Adrenal gland (tissue), 5 donors: Measurements from ENCODE around the gene FBLN1.
"Not testable (repeated sequence)": the region's sequence is repeated elsewhere in the genome, so short reads cannot be mapped to it uniquely, and the experiment has no call there.

ENCODE experiments used
- POLR2A ChIP-seq, 2 donors: fragments of 450-650 bp; IDR thresholded peaks; one replicate each; pipeline ENCODE4 v1.6.1; 2017; ENCODE audit warnings: antibody characterized with exemption in 2 of 2, mild to moderate bottlenecking in 2 of 2, moderate library complexity in 1 of 2
- TF ChIP-seq, protein P1 (sequence below), 6 experiments: fragments of 450-650 bp in 4 of 6; fragments of 200-600 bp in 2 of 6; sonication (generic) in 1 of 6; IDR thresholded peaks; 1 replicate in 5 of 6; 2 replicates in 1 of 6; pipeline versions ENCODE4 v1.5.1 to v1.8.0; 2016 to 2021; ENCODE audit warnings: antibody characterized with exemption in 6 of 6, mild to moderate bottlenecking in 2 of 6, moderate library complexity in 1 of 6
- donor health status: DM: no; HTN: no; CAD: no.

DNA sequence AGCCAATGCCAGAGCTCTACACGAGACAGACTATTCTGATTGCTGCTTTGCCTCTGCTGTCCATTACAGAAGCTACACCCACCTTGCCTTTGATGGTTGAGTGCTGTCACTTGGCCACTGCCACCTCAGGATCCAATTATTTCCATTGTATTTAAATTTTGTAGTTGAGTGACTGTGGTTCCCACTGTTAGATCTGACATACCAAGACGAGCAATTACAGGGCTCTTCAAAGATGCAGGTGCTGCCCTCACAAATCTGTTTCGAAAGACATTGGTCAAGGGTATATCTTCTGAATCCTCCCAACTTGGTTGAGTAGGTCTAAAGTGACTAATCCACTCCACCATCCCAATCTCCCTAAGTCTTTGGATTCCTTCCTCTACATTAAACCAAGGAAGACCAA is 57.4 kb downstream of the FBLN1 start:
- TF ChIP-seq POLR2A (IDR thresholded peaks at IDR 0.05), result not testable (repeated sequence)
- TF ChIP-seq, protein P1, sequence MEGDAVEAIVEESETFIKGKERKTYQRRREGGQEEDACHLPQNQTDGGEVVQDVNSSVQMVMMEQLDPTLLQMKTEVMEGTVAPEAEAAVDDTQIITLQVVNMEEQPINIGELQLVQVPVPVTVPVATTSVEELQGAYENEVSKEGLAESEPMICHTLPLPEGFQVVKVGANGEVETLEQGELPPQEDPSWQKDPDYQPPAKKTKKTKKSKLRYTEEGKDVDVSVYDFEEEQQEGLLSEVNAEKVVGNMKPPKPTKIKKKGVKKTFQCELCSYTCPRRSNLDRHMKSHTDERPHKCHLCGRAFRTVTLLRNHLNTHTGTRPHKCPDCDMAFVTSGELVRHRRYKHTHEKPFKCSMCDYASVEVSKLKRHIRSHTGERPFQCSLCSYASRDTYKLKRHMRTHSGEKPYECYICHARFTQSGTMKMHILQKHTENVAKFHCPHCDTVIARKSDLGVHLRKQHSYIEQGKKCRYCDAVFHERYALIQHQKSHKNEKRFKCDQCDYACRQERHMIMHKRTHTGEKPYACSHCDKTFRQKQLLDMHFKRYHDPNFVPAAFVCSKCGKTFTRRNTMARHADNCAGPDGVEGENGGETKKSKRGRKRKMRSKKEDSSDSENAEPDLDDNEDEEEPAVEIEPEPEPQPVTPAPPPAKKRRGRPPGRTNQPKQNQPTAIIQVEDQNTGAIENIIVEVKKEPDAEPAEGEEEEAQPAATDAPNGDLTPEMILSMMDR (IDR thresholded peaks at IDR 0.05), result not testable (repeated sequence)
